ENCODE measurements around the gene ZXDC.

The ZXDC gene

DNA sequence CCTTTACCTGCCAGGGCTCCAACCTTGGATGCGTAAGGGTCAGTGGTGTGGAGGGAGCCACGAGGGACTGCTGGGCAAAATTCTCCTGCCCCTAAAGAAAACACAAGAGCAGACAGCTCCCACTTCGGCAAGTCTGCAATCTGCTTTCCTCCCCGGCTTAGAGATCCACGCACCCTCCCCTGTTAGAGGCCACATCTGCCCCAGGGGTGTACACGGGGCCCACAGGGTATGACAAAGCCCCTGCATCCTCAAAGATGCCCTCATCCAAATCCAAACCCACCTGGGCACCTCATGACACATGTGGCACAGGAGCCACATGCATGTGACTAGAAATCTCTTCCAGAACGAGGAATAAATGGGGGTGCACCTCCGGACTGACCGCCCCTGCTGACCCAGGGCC lies 25.5 kb downstream of the ZXDC start:
- DNase-seq: no peak

DNA sequence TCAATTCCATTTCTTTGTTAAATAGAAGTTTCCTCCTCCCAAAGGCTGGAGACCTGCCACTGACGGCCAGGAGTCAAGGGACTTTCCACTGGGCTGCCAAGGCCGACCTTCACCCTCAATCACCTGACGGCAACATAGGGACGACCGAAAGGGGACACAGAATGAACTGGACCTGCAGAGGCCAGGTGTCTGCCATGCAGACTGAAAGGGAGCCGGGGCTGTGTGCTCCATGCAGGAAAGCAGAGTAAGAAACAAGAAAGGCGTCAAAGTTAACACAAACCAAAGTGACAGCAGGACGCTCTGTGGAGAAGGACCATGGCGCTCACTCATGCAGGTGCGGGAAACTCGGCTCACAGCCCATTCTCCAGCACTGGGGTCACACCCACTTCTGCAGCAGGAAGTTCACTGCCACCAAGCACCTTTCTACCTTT lies 26.1 kb downstream of the ZXDC start:
- DNase-seq: no peak

DNA sequence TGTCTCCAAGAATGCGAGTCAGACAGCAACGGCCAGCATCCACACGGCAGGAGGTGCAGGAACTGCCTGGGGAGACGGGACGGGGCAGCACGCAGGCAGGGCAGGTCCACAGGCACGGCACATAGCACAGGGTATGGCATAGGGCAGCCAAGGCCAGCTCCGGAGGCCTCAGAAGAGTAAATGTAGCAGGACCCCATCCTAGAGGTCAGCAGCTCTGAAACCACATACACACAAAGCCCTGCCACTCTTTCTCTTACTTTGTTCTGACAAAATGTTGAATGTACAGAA lies 26.9 kb downstream of the ZXDC start:
- no peak for DNase-seq

DNA sequence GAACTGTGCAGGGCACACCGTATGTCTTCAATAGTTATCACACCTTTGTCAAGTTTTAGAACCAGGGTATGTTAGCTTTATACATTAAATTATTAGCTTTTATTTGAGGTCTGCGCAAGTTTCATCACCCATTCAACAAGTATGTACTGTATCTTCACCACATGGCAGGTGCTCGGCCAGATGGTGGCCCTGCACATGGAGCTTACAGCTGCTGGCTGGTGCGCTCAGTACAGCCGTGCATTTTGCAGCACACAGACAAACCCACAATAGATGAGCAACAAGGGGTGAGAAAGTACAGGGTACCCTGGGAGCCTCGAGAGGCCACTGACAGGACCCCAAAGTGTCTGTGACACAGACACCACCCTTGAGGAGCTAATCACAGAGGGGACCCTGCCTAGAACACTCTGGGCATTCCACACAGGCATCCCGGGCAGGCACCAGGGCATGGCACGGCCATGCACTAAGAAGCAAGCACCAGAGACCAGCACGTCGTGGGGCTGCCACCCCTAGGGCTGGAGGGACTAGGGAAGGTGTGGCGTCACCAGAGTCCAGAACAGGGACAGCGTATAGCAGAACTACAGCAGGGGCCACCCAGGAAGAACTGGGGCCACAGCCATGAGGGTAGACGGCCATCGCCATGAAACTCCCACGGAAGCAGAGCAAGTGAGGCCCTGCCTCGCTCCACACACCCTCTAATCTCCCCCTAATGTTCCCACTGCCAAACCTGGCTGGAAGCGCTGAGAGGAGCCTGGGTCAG lies 27.4 kb downstream of the ZXDC start:
- DNase-seq: no peak

DNA sequence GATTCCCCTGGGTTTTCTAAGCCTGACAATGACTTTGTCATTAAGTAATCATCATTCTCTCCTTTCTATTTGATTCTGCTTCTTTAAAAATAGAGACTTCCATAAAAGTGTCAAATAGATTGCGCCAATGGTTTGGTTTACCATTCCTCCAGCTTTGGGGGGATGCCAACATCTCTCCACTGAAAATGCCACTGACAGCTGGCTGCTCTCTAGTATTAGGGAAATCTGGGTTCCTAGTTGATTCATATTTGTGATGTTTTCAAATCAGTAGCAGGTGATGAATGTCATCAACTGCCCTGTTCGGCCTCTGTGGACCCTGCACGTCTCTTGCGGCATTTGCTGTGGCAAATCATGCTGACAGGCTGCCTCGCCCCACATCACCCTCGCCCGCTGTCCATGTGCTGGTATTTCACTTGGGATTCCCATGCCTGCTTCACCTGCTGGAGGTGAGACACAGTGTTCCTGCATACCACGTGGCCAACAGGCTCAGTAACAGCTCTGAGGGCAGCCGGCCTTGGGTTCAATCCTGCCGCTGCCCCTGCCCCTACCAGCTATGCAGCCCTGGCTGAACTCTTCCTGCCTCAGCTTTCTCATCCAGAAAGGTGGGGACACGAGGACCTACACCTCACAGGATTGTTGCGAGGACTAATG lies 28.1 kb downstream of the ZXDC start:
- no peak for DNase-seq

DNA sequence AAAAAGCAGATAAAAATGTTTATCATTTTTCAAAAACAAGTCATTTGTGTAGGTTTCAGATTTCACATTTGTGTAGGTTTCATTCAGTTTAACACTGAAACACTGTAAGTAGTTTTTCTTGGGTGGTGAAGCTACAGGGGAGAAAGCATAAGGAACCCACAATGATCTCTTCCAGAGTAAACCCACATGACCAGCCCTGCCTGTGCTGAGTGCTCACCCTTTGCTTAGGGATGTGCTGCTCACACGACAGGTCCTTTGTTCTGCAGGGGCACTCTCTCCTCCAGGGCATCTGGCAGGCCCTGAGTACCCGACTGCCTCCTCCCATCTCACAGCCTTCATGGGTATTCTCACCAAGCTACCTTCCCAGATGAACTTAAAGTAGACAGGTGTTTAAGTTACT lies 28.9 kb downstream of the ZXDC start:
- no peak for DNase-seq

DNA sequence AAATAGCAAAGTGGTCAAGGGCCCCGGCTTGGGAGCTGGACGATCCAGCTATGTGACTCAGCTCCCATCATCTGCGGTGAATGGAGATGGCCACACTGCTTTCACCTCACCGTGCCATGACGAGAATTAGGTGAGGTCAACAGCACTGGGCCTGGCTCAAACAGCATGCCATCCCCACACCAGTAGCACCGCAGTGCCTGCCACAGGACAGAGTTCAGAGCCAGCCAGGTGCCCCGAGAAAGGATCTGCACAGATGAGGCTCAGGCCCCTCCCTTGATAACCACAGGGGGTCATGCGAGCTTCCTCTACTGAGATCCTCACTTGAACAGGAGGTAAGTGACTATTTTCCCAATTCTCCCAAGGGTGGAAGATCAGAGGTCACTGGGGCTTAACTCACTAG lies 29.4 kb downstream of the ZXDC start:
- no peak for DNase-seq

DNA sequence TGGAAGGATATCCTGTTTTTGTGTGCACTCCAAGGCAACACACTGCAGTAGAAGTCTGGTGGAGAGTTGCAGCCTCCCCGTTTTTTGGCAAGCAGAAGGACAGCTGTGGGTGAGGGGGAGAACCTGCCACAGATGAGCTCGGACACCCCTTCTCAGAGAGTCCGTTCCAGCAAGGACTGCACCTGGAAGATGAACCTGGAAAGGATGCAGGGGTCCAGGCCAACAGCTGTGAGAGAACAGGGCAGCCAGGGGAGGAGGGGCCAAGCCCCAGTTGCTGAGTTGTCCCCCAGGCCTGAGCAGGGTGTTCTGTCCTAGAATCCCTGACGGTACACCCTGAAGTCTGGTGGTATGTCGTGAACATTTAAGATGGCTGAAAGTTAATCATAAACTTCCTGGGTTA lies 30.2 kb downstream of the ZXDC start:
- DNase-seq: no peak

DNA sequence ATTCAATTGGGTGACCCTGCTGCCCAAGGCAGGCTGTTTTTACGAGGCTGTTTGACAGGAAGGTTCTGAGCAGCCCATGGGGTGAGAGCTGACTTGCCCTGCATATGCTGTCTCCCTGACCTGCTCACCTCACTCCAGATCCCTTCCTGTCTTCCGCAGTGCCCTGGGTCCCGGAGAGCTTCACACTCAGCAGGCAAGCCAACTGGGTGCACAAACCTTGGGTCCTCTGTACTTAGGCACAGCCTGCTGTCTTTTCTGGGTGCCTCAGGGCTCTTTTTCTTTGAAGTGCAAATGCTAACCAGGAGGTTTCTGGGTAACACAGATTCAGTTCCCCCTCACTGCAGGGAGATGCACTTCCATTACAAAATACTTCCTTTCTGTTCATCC lies 32.8 kb downstream of the ZXDC start:
- peak in 1 of 4 experiments; percentile 11 for DNase-seq

DNA sequence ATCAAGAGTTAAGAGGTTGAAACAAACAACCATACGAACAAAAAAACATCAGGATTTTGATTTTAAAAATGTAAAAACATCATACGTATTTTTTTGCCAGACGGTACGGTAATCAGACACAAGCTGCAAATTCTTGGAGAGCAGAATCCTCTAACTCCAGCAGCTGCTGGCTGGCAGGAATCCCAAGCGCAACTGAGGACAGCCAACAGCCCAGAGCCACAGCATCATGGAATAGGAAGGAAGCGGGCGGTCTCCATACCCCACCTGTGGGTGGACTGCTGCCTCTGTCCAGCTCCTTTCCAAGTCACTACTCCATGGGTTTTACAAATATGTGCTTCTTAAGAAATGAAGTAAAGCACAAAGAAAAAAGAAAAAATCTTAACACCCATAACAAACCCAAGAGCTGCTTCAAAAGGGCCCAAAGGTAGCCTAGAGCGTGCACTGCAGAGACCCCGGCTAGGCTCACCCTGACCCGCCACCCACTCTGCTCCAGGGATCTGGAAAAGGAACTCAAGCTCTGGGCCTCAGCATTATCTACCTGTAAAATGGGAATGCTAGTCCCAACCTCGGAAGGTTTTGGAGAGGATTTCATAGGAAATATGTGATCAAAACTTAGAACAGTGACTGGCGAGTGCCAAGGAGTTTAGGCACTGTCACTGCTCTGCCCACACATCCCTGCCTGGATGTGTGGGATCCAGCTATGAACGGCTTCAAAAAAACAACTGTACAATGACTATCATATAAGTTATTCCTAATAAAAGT lies 33.4 kb downstream of the ZXDC start:
- no peak for DNase-seq

DNA sequence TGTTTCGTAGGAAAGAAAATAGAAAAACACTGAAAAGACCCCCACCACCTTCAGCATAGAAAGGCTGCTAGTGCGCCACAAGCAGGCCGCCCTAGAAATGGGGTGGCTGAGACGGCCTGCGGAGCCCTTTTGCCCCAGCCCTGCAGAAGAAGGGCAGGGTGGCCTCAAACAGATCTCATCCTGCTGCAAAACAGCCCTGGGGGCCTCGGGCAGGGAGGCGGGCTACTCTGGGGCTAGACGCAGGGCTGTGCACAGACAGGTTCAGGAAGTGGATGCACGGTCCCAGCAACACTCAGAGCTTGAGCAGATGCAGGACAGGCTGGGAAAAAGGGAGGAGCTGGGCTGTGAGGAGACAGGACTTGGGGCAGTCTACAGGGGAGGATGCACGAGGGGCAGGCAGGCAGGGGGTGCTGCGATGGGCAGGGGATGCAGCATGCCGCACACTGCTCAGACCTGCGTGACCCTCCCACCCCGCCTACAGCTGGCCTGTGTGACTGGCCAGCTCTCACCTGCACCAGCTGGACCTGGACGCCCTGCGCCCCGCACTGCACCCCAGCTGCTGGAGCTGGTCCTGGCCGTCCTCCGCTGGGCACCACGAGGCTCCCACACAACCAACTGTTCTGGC lies 34.3 kb downstream of the ZXDC start:
- no peak for DNase-seq

DNA sequence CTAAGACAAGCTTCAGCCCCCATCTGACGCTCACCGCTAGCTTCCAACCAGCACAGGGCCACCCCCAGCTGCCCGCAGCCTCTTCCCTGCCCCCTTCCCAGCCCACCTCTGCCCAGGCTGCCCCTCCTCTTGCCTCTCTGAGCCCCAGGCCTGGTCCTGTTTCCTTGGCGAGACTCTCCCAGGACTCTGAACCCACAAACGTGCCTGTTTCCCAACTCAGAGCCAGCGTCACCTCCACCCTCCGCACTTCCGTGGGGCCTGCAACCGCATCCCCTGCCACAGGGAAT lies 35.0 kb downstream of the ZXDC start:
- DNase-seq: no peak

DNA sequence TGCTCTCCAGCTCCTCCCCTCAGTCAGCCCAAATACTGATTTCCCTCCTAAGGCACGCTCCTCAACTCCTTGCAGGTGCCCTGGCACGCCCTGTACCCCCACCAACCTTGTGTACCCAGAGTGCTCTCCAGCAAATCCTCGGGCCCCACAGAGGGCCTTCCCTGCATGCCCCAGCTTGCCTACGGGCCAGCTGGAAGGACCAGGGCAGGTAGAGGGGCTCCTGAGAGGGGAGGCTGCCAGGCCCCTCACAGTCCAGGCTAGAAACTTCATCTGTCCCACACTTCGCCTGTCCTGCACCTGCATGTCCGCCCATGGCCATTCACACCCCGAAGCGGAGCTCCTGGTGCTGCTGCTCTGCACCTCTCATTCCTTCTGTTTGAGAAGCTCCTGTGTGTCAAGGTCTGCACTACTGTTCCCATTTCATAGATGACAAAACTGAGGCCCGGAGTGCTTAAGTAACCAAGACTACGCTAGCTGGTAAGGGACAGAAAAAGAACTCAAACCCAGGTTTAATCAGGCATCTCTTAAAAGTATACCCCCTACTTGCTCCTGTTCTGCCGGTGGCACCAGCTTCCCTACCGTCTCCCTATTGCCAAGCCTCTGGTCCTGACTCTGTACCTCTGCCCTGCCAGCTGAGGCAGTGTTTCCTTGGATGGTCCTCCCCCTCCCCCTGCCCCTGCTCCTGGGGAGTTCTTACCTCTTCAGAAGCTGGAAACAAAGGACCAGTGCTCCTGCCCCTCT lies 35.6 kb downstream of the ZXDC start:
- DNase-seq: no peak

DNA sequence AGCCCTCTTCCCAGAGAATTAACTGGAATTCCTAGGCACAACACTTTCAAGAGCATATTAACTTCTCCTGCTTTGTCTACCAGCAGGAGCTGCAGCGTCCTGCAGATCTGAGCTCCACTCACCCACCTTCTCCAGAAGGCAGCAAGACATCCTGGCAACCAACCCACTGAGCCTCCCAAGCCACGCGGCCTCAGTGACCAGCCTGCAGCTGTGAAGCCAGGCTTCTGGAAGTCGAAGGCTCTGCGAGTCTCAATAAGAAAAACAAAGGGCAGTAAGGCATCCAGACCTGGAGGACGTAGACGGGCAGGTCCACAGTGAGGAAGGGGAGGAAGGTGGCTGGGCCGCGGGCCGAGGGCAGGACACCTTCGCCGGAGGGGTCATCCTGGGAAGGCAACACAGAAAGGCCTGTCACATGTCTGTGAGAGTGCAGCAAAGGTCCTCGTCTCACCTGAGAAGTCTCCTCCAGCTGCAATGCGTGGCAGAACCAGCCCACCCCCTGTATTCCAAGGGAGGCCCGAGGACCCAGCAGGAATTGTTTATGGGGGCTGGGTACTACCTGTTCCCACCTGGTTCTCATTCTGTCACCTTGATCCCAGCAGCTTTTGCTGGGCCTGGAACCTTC lies 36.2 kb downstream of the ZXDC start:
- no peak for DNase-seq

DNA sequence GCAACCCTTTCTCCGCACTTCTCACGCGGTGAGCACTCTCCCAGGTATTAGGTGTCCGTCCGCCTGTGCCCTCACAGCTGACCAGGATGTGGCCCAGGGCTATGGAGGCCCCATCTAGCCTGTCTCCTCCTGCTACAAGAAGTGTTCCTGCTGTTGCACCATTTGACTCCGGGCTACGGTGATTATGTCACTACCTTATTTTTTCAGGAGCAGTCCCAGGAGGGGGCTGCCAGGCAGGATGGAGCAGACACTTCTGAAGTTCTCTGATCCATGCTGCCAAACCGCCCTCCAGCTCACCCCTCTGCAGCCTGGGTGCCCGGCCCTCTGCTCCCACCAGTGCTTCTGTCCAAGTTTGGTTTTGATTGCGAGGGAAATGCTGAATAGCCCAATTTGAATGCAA lies 36.9 kb downstream of the ZXDC start:
- no peak for DNase-seq

DNA sequence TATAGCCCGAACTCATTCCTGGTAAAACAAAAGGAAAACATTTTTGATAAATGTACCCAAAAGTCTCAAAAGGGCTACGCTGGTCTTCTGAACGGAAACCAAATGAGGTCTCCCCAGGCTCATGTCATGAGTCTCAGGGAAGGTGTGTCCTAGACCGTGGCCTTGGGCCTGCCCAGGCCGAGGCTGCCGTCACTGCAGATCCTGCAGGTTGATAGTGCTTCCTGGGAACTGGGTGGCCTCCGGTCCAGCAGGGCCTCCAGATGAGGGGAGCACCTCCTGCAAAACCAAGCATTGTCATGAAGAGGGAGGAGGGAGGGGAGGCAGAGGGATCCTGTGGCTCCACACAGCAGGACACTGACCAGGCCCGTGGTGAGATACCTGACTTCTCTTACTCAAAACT lies 37.5 kb downstream of the ZXDC start:
- DNase-seq: no peak

DNA sequence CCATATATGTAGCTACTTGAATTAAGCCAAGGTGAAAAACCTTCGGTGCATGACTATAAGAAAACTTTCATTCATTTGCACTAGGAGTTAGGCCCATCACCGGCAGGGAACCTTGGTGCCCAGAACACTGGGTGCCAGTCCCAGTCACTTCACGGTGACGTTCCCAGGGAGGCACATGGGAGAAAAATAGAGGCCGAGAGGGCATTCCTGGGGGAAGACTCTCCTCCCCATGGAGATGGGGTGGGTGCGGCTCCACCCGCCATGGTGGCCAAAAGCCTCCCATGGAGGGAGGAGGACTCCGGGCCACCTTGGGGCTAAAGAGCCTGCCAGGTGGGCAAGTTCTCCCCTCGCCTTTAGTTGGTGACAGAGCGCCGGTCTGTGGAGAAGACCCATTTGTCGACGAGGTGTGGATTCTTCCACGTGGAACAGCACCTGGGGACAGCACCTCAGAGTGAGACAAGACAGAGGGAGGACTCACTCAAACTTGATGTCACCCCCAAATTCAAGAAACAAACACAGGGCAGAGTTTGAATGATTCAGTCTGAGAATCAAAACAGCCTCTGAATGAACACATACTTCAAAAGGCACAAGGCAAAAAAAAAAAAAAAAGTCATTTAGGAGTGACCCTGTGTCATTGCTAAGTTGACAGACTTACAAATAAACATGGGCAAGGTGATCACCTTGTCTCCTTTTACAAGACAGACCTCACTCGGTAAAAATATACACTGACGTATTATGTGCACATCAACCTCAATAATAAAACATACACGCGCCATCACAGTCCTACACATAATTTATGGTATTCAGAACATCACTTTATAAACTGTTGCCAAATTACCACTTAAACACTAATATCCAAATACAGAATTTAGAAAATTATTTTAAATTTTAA lies 38.6 kb downstream of the ZXDC start:
- no peak for DNase-seq

DNA sequence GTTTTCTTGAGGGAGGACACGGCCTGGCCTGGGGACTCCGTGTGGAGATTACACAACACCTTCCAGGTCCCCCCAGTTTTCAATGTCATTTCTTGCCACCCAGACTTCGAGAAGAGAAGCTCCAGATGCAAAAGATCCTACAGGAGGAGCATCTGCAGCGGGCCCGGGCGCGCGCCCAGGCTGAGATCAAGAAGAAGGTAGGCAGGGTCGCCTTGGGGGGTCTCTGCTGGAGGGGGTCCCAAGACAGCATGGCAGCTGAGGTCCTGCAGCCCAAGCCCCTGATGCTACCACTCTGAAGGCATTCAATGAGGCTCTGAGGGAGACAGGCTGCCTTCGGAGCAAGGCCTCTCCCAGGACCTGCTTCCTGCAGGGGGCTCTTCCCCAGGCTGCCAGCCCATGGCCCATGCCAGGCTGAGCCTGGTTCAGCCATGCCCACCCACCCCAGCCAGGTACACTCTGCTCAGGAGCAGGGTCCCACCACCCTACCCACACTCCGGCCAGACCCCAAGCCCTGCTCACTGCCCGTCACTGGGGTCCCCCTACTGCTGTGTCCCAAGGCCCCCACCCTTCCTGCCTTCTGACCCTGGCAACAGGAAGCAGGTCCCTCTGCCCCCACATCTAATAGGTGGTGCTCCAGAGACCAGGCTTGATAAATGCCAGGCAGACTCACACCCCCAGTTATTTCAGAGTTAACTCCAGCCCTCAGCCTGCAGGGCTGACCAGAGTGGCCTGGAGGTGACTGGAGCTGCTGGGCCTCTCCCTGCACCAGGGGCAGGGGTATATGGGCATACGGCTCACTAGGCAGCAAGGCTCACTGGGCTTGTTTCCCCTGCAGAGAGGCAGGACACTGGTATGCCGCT lies 40.0 kb downstream of the ZXDC start:
- DNase-seq: no peak

DNA sequence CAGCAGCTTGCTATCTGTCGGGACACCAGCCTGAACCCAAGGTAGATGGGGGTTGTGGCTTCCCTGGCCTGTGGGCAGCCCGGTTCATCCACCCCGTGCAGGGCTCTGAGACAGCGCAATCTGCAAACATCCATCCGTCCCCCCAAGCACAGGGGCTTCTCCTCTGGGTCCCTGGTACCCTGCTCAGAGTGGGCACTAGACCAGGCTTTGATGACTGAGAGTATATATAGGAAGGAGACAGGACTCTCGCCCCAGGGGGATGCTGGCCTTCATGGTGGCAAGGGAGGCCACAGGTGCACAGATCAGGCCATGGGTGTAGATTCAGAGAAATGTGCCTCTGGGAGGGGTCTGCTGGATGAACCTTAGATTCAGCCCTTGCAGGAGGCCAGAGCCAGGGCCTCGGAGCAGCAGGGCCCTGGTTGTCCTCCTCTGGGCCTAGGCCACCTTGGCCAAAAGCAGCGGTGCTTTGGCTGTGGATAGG lies 40.7 kb downstream of the ZXDC start:
- no peak for DNase-seq

DNA sequence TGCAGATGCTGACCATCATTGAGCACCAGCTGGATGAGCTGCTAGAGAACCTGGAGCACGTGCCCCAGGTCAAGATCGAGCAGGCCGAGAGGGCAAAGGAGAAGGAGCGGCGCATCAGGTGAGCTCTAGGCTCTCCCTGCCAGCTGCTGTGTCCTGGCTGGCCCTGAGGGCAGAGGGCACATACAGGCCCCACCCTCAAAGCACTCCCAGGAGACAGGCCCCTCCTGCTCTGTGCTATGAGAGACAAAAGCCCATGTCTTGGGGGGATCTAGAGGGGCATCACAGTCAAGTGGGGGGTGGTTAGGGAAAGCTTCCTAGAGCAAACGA lies 41.5 kb downstream of the ZXDC start:
- no peak for DNase-seq
